GM12878 (cell line): ENCODE results near the gene METTL14. TPM values are rescaled to one million over a fixed set of nuclear protein-coding genes. Genes with fewer than 3 reads are reported as not detected.

ENCODE experiments used
- ATF7 ChIP-seq: fragments of 450-650 bp; IDR thresholded peaks from 2 replicates; pipeline ENCODE4 v1.6.1; 2016; ENCODE audit warnings: low read depth, mild to moderate bottlenecking
- DPF2 ChIP-seq: fragments of 450-650 bp; IDR thresholded peaks from 2 replicates; pipeline ENCODE4 v1.6.1; 2017; ENCODE audit warnings: mild to moderate bottlenecking
- E2F8 ChIP-seq: fragments of 450-650 bp; IDR thresholded peaks from 2 replicates; pipeline ENCODE4 v1.6.1; 2018; ENCODE audit warnings: mild to moderate bottlenecking, low read depth, moderate library complexity; ENCODE audit not compliant: partially characterized antibody
- GABPA ChIP-seq: IDR thresholded peaks from 2 replicates; pipeline ENCODE4 v1.6.1; 2014; ENCODE audit warnings: antibody characterized with exemption, low read depth, mild to moderate bottlenecking, inconsistent platforms
- HCFC1 ChIP-seq: fragments of 150-350 bp; IDR thresholded peaks from 2 replicates; pipeline ENCODE4 v1.6.1; 2014; ENCODE audit warnings: low read length
- IKZF1 ChIP-seq: fragments of 450-650 bp; conservative IDR thresholded peaks from 2 replicates; pipeline ENCODE4 v1.6.1; 2017; ENCODE audit warnings: antibody characterized with exemption, mild to moderate bottlenecking
- IKZF2 ChIP-seq, 2 experiments: fragments of 450-650 bp; IDR thresholded peaks; 2 replicates each; pipeline ENCODE4 v1.6.1; 2017; ENCODE audit warnings: mild to moderate bottlenecking in 2 of 2, moderate library complexity in 2 of 2
- LARP7 ChIP-seq: fragments of 450-650 bp; IDR thresholded peaks from 2 replicates; pipeline ENCODE4 v1.6.1; 2017; ENCODE audit warnings: mild to moderate bottlenecking
- MTA3 ChIP-seq: IDR thresholded peaks from 2 replicates; pipeline ENCODE4 v1.6.1; 2012; ENCODE audit warnings: low read length, inconsistent platforms, borderline replicate concordance
- MXI1 ChIP-seq: fragments of 150-350 bp; IDR thresholded peaks from 2 replicates; pipeline ENCODE4 v1.6.1; 2011; ENCODE audit warnings: low read depth, mild to moderate bottlenecking, inconsistent platforms, low read length, improper control_type of control experiment
- NFYB ChIP-seq: IDR thresholded peaks from 2 replicates; pipeline ENCODE4 v1.6.1; 2011; ENCODE audit warnings: low read depth, mild to moderate bottlenecking, low read length, improper control_type of control experiment, moderate library complexity; ENCODE audit not compliant: insufficient read depth
- NR2F1 ChIP-seq: fragments of 450-650 bp; conservative IDR thresholded peaks from 2 replicates; pipeline ENCODE4 v1.6.1; 2017; ENCODE audit warnings: mild to moderate bottlenecking
- RB1 ChIP-seq: fragments of 450-650 bp; formaldehyde crosslinking; IDR thresholded peaks from 2 replicates; pipeline ENCODE4 v1.6.1; 2017; ENCODE audit warnings: mild to moderate bottlenecking, borderline replicate concordance
- RCOR1 ChIP-seq: conservative IDR thresholded peaks from 2 replicates; pipeline ENCODE4 v1.6.1; 2012; ENCODE audit warnings: low read depth, low read length, improper control_type of control experiment
- SMAD1 ChIP-seq: fragments of 450-650 bp; IDR thresholded peaks from 2 replicates; pipeline ENCODE4 v1.6.1; 2018; ENCODE audit warnings: mild to moderate bottlenecking, low read depth; ENCODE audit not compliant: partially characterized antibody
- SMARCA5 ChIP-seq: fragments of 450-650 bp; IDR thresholded peaks from 2 replicates; pipeline ENCODE4 v1.6.1; 2017; ENCODE audit warnings: mild to moderate bottlenecking
- SREBF1 ChIP-seq: IDR thresholded peaks from 2 replicates; pipeline ENCODE4 v1.6.1; 2012; ENCODE audit warnings: mild to moderate bottlenecking, low read length
- SRF ChIP-seq, 2 experiments: IDR thresholded peaks; 2 replicates each; pipeline ENCODE4 v1.6.1; 2011; ENCODE audit warnings: low read depth in 2 of 2, low read length in 2 of 2, mild to moderate bottlenecking in 1 of 2, moderate library complexity in 1 of 2
- SUZ12 ChIP-seq: fragments of 200-600 bp; sonication (generic); IDR thresholded peaks from one replicate; pipeline ENCODE4 v1.6.1; 2018; ENCODE audit warnings: antibody characterized with exemption, mild to moderate bottlenecking; ENCODE audit not compliant: unreplicated experiment
- TARDBP ChIP-seq: IDR thresholded peaks from 2 replicates; pipeline ENCODE4 v1.6.1; 2016; ENCODE audit warnings: borderline replicate concordance
- YY1 ChIP-seq: IDR thresholded peaks from 2 replicates; pipeline ENCODE4 v1.6.1; 2011; ENCODE audit warnings: low read depth, mild to moderate bottlenecking, low read length
- ZBED1 ChIP-seq: IDR thresholded peaks from 2 replicates; pipeline ENCODE4 v1.6.1; 2016; ENCODE audit warnings: borderline replicate concordance
- ZNF217 ChIP-seq: fragments of 450-650 bp; IDR thresholded peaks from 2 replicates; pipeline ENCODE4 v1.6.1; 2017; ENCODE audit warnings: antibody characterized with exemption, mild to moderate bottlenecking
- polyA plus RNA-seq, 11 experiments: library from polyadenylated mRNA; depleted of rRNA in 4 of 11; unstranded in 6 of 11; stranded (reverse) in 5 of 11; fragments of >200 nt; fragmentation: Nextera tagmentation in 4 of 11; fragmentation: Illumina TruSeq in 1 of 11; extraction: Ambion mirVana in 4 of 11; extraction: Trizol in 1 of 11; gene quantifications; 1 replicate in 1 of 11; 2 replicates in 10 of 11; pipeline versions ENCODE4 v1.2.1 to v1.2.3, GENCODE V29; 2011 to 2016; ENCODE audit warnings: inconsistent platforms in 2 of 11, missing spikeins in 2 of 11, low read depth in 1 of 11
- total RNA-seq, 4 experiments: library from RNA; depleted of rRNA in 3 of 4; stranded (reverse); fragments of >200 nt in 3 of 4; fragmentation: Illumina TruSeq in 1 of 4; extraction: Trizol in 1 of 4; gene quantifications; 2 replicates each; pipeline versions ENCODE4 v1.2.1 to v1.2.3, GENCODE V29; 2013 to 2021
- TF ChIP-seq, protein P1 (sequence below): IDR thresholded peaks from 2 replicates; pipeline ENCODE4 v1.6.1; 2012; ENCODE audit warnings: low read depth, low read length, improper control_type of control experiment
- TF ChIP-seq, protein P2 (sequence below): fragments of 450-650 bp; IDR thresholded peaks from 2 replicates; pipeline ENCODE4 v1.6.1; 2016; ENCODE audit warnings: mild to moderate bottlenecking
- TF ChIP-seq, protein P3 (sequence below): fragments of 450-650 bp; IDR thresholded peaks from 2 replicates; pipeline ENCODE4 v1.6.1; 2016; ENCODE audit warnings: mild to moderate bottlenecking

The METTL14 gene
- total and polyA plus RNA-seq, 10 of the 15 experiments (the other 5 are each of a cell fraction or from before 2014, with no cell fraction given): 11.2 to 44.9 (median 27.6) TPM

- TF ChIP-seq E2F8: peak; percentile 86
- 0 out of 2 replicates have a peak, but pooled peaks have one; percentile 66 for TF ChIP-seq TARDBP
- no peak for TF ChIP-seq NR2F1
- 0 out of 2 replicates have a peak, but pooled peaks have one; percentile 55 for TF ChIP-seq RCOR1
- TF ChIP-seq ATF7: peak; percentile 72
- TF ChIP-seq SMAD1: peak; percentile 75
- TF ChIP-seq SMARCA5: peak; percentile 81; the same call in 1 of the 2 replicates
- TF ChIP-seq ZNF217: peak; percentile 94
- TF ChIP-seq DPF2: no peak
- peak; percentile 50; the same call in 1 of the 2 replicates for TF ChIP-seq ZBED1
- peak; percentile 56; the same call in 1 of the 2 replicates for TF ChIP-seq MTA3
- peak in 1 of 2 experiments; percentile 37; a peak in 1 of 4 replicates for TF ChIP-seq IKZF2 (IDR thresholded peaks at IDR 0.05)
- no peak for TF ChIP-seq SUZ12
- TF ChIP-seq, protein P1, sequence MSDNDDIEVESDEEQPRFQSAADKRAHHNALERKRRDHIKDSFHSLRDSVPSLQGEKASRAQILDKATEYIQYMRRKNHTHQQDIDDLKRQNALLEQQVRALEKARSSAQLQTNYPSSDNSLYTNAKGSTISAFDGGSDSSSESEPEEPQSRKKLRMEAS: no peak
- TF ChIP-seq NFYB: peak; percentile 77
- TF ChIP-seq, protein P2, sequence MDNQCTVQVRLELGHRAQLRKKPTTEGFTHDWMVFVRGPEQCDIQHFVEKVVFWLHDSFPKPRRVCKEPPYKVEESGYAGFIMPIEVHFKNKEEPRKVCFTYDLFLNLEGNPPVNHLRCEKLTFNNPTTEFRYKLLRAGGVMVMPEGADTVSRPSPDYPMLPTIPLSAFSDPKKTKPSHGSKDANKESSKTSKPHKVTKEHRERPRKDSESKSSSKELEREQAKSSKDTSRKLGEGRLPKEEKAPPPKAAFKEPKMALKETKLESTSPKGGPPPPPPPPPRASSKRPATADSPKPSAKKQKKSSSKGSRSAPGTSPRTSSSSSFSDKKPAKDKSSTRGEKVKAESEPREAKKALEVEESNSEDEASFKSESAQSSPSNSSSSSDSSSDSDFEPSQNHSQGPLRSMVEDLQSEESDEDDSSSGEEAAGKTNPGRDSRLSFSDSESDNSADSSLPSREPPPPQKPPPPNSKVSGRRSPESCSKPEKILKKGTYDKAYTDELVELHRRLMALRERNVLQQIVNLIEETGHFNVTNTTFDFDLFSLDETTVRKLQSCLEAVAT: no peak; the same call in 1 of the 2 replicates
- TF ChIP-seq YY1: peak; percentile 22; the same call in 1 of the 2 replicates
- TF ChIP-seq SREBF1: no peak
- peak; percentile 57; the same call in 1 of the 2 replicates for TF ChIP-seq HCFC1
- no peak; the same call in 1 of the 2 replicates for TF ChIP-seq MXI1
- TF ChIP-seq, protein P3, sequence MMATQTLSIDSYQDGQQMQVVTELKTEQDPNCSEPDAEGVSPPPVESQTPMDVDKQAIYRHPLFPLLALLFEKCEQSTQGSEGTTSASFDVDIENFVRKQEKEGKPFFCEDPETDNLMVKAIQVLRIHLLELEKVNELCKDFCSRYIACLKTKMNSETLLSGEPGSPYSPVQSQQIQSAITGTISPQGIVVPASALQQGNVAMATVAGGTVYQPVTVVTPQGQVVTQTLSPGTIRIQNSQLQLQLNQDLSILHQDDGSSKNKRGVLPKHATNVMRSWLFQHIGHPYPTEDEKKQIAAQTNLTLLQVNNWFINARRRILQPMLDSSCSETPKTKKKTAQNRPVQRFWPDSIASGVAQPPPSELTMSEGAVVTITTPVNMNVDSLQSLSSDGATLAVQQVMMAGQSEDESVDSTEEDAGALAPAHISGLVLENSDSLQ: 0 out of 2 replicates have a peak, but pooled peaks have one; percentile 15
- TF ChIP-seq IKZF1: peak; percentile 70
- peak; percentile 99 for TF ChIP-seq GABPA
- 0 out of 2 replicates have a peak, but pooled peaks have one; percentile 40 for TF ChIP-seq LARP7
- peak; percentile 25 to 79; a peak in 1 of 4 replicates for TF ChIP-seq SRF (IDR thresholded peaks at IDR 0.05; ENCODE audit: low read depth in 2 of 2, low read length in 2 of 2)
- TF ChIP-seq RB1: peak; percentile 68
Observed at GRCh38 chr4:118684873-118685811, at the start of gene METTL14 (continued).
